Activated CD4-positive, CD25-positive, alpha-beta regulatory T cell treated with anti-CD3 and anti-CD28 coated beads, Interleukin-2, amount 50 U/mL, for 16 hours (primary cell): ENCODE results near the gene SERPINA4.
"Not testable (repeated sequence)": the region's sequence is repeated elsewhere in the genome, so short reads cannot be mapped to it uniquely, and the experiment has no call there.

ENCODE experiments used
- DNase-seq: peaks from one replicate; pipeline ENCODE4 v3.0.0-alpha.2; 2020; ENCODE audit warnings: low read depth, low spot score

The SERPINA4 gene

DNA sequence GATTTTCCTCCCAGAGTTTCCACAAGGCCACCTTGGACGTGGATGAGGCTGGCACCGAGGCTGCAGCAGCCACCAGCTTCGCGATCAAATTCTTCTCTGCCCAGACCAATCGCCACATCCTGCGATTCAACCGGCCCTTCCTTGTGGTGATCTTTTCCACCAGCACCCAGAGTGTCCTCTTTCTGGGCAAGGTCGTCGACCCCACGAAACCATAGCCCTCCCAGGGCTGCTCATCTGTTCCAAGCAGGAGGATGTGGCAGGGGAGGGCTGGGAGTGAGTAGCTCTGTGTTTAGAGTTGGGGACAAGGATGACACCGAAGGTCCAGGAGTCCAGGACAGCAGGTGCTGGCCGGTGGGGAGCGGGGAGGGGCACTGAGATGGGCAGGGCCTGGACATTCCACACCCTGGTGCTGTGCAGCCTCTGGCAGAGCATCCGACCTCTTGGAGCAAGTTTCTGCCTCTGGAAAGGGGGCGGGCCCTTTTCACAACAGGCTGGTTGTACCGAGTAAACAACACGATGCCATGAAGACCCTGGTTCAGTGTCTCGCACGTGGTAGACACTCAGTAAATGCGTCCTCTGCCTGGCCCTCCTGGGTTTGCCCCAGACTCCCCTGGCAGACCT is 8.2 kb downstream of the SERPINA4 start:
- no peak for DNase-seq

DNA sequence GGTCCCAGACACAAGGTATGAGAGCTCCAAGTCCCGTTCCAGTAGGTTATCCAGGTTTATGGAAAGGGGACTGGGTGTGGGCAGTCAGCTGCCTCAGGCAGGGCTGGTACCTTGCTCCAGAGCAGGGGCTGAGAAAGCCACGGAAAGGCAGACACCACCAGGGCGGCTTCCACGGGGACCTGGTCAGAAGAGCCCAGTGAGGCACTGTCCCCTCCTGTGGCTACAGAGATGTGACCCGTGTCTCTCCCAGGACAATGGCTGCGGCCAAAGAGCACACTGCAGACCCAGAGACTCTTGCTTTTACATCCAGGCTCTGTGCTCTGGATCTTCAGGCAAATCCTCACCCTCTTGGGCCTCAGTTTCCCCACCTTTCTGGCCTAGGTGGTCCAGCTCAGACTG is 8.8 kb downstream of the SERPINA4 start:
- no peak for DNase-seq

GRCh38 chr14:94570440-94570839 is 9.2 kb downstream of the SERPINA4 start:
- DNase-seq = no peak

DNA sequence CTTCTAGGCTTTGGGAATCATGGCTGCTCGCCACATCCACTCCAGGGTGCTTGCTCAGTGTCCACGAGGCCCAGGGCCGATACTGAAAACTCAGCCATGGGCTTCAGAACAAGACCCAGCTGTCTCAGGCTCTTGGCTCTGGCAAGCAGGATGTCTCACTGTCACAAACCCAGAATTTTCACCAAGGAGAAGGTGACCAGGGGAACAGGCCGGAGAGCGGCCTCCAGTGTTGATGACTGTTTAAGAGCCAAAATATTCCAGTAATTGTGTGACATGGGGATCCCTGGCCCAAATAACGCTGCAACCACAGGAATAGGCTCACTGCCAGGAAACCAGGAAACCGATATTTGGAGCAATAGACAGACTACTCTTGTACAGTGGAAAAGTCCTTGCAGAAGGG is 10.2 kb downstream of the SERPINA4 start:
- no peak for DNase-seq

DNA sequence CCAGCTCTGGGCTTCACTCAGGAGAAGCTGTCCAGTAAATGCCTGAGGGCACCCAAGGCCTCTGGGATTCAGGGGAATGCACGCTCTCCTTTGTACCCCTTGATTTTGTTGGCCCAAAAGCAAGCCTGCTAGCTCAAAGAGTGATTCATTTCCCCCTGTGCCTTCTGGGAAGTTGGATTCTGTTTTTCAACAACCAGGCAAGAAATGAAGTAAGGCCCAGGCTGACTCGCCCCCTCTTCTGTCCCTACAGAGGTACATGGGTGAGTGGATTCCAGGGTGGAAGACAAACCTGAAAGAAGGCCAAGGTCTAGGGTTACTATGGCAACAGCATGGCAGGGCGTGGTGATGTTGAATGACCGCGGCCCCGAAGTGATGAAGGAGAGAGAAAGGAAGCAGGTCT is 10.7 kb downstream of the SERPINA4 start:
- no peak for DNase-seq

DNA sequence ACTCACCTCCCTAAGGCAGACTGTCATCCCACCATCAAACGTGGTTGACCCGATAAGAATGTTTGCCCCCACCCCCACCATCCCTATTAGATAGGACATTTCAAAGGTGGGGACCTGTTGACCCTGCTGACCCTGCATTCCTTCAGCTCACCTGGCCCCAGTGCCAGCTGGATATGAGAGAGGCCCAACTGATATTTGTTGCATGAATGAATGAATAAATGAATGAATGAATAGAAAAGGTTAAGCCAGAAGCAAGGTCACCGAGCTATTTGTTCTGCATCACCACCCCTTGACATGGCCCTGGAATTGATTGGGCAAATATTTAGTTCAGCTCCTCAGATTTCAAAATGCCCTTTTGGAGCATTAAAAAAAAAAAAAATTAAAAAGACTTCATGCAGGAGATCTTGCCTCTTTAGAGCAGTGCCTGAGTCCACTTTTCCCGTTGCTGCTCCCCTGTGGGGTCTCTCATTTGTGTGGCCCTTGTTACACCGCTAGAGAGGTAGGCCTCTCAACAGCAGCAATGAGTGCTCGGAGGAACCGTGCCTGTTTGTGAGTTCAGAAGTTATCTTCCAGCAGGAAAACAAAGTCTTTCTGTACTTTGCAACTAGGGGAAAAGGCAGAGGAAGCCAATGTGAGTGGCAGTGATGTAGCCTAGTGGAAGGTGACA is 11.5 kb downstream of the SERPINA4 start:
- DNase-seq = no peak

GRCh38 chr14:94573475-94574277 is 12.4 kb downstream of the SERPINA4 start:
- no peak for DNase-seq

DNA sequence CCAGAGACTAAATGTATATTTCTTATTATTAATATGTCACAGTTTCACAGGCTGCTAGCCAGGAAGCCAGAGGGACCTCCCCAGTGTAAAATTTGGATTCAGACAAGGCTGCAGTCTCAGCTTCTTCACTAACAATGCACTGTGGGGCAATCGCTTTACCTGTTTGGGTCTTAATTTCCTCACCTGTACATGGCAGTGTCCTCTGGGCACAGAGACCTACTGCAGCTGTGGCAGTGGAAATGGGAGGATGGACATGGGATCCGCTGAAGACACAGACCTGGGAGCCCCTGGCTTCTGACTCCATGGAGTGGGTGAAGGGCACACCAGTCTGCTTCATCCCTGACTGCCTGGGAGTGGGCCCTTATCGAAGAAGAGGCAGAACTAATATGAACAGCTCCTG is 13.1 kb downstream of the SERPINA4 start:
- DNase-seq = no peak

GRCh38 chr14:94575730-94576585 is 14.7 kb downstream of the SERPINA4 start:
- no peak for DNase-seq

- not testable (repeated sequence) for DNase-seq
Measured at GRCh38 chr14:94577472-94577871, 16.2 kb downstream of the SERPINA4 start.

DNA sequence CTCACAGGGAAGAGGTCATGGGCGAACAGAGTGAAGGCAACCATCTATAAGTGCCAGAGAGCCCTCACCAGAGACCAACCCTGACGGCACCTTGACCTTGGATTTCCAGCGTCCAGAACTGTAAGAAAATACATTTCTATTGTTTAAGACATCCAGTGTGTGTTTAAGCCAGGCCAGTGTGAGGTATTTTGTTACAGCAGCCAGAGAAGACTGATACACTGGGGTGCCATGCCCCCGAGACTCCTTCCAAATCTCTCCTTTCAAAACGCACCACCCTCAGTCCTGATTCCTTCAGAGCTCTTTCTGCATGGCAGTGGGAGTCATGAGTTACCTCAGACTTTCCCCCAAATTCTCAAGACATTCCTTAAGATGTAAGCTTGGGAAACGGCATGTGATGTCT is 17.5 kb downstream of the SERPINA4 start:
- no peak for DNase-seq

- DNase-seq = no peak
Measured at GRCh38 chr14:94581127-94581999, 20.1 kb downstream of the SERPINA4 start, which contains the start of gene SERPINA5. TSS of gene SERPINA5 (plus strand) at chr14:94581426. CDS start at chr14:94587363, 5,937 bp downstream.

GRCh38 chr14:94582199-94582750 is 21.0 kb downstream of the SERPINA4 start:
- DNase-seq = no peak

DNA sequence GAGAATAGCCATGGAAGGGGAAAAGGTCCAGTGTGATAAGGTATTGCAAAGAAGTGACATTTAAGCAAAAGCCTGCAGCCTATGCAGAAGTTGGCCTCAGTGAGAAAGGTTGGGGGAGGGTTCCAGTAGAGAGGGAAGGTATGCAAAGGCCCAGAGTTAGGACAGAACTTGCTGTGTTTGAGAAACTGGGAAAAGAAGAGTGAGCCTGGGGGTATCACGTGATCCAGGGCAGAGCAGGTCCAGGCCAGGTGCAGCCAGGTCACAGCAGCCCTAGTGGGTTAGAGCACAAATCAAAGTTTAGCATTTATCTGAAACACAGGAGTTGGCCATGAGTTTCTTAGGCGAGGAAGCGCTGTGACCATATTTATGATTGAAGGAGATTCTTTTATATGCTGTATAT is 21.6 kb downstream of the SERPINA4 start:
- DNase-seq = no peak

DNA sequence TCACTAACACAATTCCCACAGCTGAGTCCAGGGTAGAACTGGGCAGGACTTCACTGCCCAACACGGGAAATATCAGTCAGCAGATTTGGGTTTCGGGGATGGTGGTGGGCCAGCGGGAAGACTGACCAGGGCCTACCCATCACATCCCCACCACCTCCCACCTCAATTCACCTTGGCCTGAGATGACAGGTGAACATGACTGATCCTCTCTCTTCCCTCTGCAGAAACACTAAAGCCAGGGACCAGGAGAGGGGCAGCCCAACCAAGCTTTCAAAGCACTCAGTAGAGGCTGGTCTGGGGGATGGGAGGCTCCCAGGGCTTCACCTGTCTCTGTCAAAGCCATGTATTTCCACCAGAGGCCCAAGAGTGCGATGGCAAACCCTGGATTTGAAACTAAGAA is 22.3 kb downstream of the SERPINA4 start:
- DNase-seq = no peak

DNA sequence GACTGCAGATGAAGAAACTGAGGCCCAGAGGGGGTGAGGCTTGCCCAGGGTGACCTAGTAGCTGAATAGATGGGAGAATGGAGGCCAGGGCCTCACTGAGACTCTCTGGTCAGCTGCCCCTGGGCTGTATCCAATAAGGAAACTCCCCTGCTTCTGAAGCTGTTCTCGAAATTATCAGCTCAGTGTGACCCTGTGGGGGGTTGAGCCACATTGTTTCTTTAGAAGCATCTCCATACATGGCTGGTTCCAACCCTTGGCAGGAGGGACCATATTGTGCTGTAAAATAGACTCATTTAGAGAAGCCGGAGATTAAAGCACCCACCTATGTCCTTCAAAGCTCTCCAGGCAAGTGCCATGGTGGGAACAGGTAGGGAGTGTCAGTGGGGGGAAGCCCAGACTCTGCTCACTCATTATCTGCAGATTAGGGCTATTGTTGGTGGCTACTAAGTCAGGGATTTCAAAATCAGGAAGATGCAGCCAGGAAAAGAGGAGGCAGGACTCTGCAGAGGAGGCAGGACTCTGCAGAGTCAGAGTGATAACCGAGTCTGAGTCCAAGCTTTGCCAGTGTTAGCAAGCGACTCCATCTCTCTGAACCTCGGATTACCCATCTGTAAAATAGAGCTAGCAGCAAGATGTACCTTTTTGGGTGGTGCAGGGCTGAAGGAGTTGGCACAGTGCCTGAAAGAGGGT is 23.5 kb downstream of the SERPINA4 start:
- DNase-seq = no peak

DNA sequence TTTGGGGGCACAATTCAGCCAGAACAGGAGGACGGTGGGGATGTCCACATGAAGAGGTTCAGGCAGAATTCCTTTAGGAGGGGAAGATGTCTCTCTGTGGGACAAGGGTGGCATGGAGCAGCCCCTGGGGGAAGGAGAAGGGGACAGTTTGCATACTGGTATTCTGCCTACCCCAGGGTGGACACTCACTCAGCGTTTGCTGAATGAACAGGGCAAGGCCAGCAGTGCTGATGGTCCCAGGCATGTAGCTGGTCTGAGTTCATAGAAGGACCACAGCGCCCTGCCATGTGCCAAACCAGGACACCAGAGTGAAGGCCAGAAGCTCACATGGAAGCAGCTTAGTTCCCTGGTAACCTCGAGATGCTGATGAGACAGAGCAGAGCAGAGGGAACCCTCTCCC is 25.4 kb downstream of the SERPINA4 start:
- DNase-seq = no peak

DNA sequence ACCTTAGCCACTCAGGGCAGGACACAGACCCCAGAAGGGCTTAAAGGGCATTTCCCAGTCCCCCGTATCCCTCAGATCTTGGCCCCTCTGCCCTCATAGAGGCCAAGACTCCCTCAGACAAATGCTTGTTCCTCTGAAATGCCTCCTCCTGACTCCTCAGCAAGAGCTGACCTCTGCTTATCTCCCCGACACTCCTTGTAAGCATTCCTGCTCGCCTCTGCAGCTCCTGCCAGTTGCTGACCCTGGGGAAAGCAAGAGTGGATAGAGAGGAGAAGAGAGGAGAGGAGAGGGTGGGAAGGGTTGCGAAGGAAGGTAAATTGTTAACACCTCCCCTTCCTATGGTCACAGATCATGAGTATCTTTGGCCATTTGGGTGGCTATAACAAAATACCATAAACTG is 27.1 kb downstream of the SERPINA4 start:
- DNase-seq = no peak

DNA sequence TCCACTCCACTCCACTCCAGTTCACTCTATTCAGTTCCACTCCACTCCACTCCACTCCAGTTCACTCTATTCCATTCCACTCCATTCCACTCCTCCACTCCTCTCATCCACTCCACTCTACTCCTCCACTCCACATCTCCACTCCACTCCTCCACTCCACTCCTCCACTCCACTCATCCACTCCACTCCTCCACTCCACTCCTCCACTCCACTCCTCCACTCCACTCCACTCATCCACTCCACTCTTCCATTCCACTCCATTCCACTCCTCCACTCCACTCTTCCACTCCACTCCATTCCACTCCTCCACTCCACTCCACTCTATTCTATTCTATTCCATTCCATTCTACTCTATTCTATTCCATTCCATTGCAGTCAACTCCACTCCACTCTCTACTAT is 29.8 kb downstream of the SERPINA4 start:
- no peak for DNase-seq

GRCh38 chr14:94591871-94592270 is 30.6 kb downstream of the SERPINA4 start:
- no peak for DNase-seq
